MV-4-11 (cell line): Measurements from ENCODE around the gene AFF2.

ENCODE experiments used
- DNase-seq: peaks from one replicate; lab custom pipeline; 2025; lab: John Stamatoyannopoulos, UW

The AFF2 gene

GRCh38 chrX:148500423-148501385, at the start of gene AFF2:
TSS of gene AFF2 (plus strand) at chrX:148500617. CDS start at chrX:148501098, 481 bp downstream.
- peak; percentile 2 for DNase-seq

- no peak for DNase-seq
Observed at GRCh38 chrX:148457279-148457678, 43.1 kb upstream of the AFF2 start.

GRCh38 chrX:148459343-148459742, 41.1 kb upstream of the AFF2 start:
- no peak for DNase-seq

GRCh38 chrX:148466292-148466691, 34.1 kb upstream of the AFF2 start:
- DNase-seq: no peak

GRCh38 chrX:148470324-148470723, 30.1 kb upstream of the AFF2 start:
- no peak for DNase-seq

- no peak for DNase-seq
Observed at GRCh38 chrX:148474030-148474429, 26.4 kb upstream of the AFF2 start.

GRCh38 chrX:148492057-148492456, 8.4 kb upstream of the AFF2 start:
- no peak for DNase-seq

- DNase-seq: peak; percentile 26
Observed at GRCh38 chrX:148495176-148495575, 5.2 kb upstream of the AFF2 start.

GRCh38 chrX:148498067-148498466, 2.4 kb upstream of the AFF2 start:
- no peak for DNase-seq

GRCh38 chrX:148499638-148500422, 587 bp upstream of the AFF2 start:
- no peak for DNase-seq

GRCh38 chrX:148501386-148502066, 1.1 kb downstream of the AFF2 start:
- no peak for DNase-seq

- no peak for DNase-seq
Observed at GRCh38 chrX:148504506-148504905, 4.1 kb downstream of the AFF2 start.

- DNase-seq: no peak
Observed at GRCh38 chrX:148507418-148507817, 7.0 kb downstream of the AFF2 start.

GRCh38 chrX:148512453-148512852, 12.0 kb downstream of the AFF2 start:
- DNase-seq: no peak

GRCh38 chrX:148513661-148514060, 13.2 kb downstream of the AFF2 start:
- no peak for DNase-seq

- DNase-seq: peak; percentile 59
Observed at GRCh38 chrX:148517176-148517575, 16.8 kb downstream of the AFF2 start.

- no peak for DNase-seq
Observed at GRCh38 chrX:148522006-148522405, 21.6 kb downstream of the AFF2 start.

- DNase-seq: no peak
Observed at GRCh38 chrX:148523303-148524080, 23.1 kb downstream of the AFF2 start.

GRCh38 chrX:148530464-148531077, 30.2 kb downstream of the AFF2 start:
- DNase-seq: no peak

GRCh38 chrX:148534291-148534690, 33.9 kb downstream of the AFF2 start:
- DNase-seq: no peak

- DNase-seq: no peak
Observed at GRCh38 chrX:148535639-148536038, 35.2 kb downstream of the AFF2 start.
